ENCODE measurements around the gene PUS7L. TPM values are rescaled to one million over a fixed set of nuclear protein-coding genes. Genes with fewer than 3 reads are reported as not detected.

The PUS7L gene
- total RNA-seq, 1 donor from 2014 or later, result 12.6 TPM

GRCh38 chr12:43797561-43798217 lies 39.1 kb upstream of the PUS7L start:
- H3K4me3 ChIP-seq (ENCODE audit: low read depth, low read length), result no peak overlapping the region
- FAIRE-seq (no peak), DNase-seq (ENCODE audit: low read depth) (no peak)
- TF ChIP-seq, protein P1, sequence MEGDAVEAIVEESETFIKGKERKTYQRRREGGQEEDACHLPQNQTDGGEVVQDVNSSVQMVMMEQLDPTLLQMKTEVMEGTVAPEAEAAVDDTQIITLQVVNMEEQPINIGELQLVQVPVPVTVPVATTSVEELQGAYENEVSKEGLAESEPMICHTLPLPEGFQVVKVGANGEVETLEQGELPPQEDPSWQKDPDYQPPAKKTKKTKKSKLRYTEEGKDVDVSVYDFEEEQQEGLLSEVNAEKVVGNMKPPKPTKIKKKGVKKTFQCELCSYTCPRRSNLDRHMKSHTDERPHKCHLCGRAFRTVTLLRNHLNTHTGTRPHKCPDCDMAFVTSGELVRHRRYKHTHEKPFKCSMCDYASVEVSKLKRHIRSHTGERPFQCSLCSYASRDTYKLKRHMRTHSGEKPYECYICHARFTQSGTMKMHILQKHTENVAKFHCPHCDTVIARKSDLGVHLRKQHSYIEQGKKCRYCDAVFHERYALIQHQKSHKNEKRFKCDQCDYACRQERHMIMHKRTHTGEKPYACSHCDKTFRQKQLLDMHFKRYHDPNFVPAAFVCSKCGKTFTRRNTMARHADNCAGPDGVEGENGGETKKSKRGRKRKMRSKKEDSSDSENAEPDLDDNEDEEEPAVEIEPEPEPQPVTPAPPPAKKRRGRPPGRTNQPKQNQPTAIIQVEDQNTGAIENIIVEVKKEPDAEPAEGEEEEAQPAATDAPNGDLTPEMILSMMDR (IDR thresholded peaks at IDR 0.05; ENCODE audit: insufficient read depth, low read length, severe bottlenecking), result no peak
- H3K27me3 ChIP-seq (ENCODE audit: control insufficient read depth, insufficient read depth, low read length), result no peaks in the 10 kb centered on the region
- H3K36me3 ChIP-seq (ENCODE audit: control insufficient read depth, insufficient read depth, low read length), result no peaks in the 10 kb centered on the region

- Histone ChIP-seq H3K27me3 (ENCODE audit: control insufficient read depth, insufficient read depth, low read length) (no peaks in the 10 kb centered on the region), H3K36me3 (ENCODE audit: control insufficient read depth, insufficient read depth, low read length) (no peaks in the 10 kb centered on the region), H3K4me3 (ENCODE audit: low read depth, low read length) (no peak overlapping the region)
- peak; percentile 29 for DNase-seq (ENCODE audit: low read depth)
- no peak for FAIRE-seq
- TF ChIP-seq, protein P1 (IDR thresholded peaks at IDR 0.05; ENCODE audit: insufficient read depth, low read length, severe bottlenecking), result no peak
These were observed 37.2 kb upstream of the PUS7L start for GRCh38 chr12:43795716-43796280.

GRCh38 chr12:43789941-43790340 lies 31.4 kb upstream of the PUS7L start:
- FAIRE-seq (peak; percentile 94), DNase-seq (ENCODE audit: low read depth) (peak; percentile 15)
- TF ChIP-seq, protein P1 (IDR thresholded peaks at IDR 0.05; ENCODE audit: insufficient read depth, low read length, severe bottlenecking), result no peak
- no peaks in the 10 kb centered on the region for H3K36me3 ChIP-seq (ENCODE audit: control insufficient read depth, insufficient read depth, low read length)
- H3K27me3 ChIP-seq (ENCODE audit: control insufficient read depth, insufficient read depth, low read length), result no peaks in the 10 kb centered on the region
- no peak overlapping the region for H3K4me3 ChIP-seq (ENCODE audit: low read depth, low read length)

GRCh38 chr12:43786899-43787693 lies 28.5 kb upstream of the PUS7L start:
- FAIRE-seq (no peak), DNase-seq (ENCODE audit: low read depth) (no peak)
- TF ChIP-seq, protein P1 (IDR thresholded peaks at IDR 0.05; ENCODE audit: insufficient read depth, low read length, severe bottlenecking), result no peak
- Histone ChIP-seq H3K36me3 (ENCODE audit: control insufficient read depth, insufficient read depth, low read length) (peaks cover 1% of the 10 kb centered on the region), H3K27me3 (ENCODE audit: control insufficient read depth, insufficient read depth, low read length) (no peaks in the 10 kb centered on the region), H3K4me3 (ENCODE audit: low read depth, low read length) (no peak overlapping the region)

DNA sequence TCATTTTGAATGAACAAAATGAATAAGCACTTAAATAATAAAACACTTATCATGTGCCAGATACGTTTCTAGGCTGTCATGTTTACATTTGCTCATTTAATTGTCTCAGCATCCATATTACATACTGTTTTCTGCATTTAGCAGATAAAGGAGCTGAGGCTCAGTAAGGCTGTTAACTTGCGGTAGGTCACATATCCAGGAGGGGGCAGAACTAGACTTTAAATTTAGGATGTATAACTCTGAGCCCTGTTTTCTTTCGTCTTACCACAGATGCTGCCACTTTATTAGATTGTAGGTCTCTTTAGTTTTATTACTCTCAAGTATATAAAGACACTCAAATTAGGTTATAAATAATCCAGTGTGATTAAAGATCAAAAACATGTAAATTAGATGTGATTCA lies 17.9 kb upstream of the PUS7L start:
- TF ChIP-seq, protein P1 (IDR thresholded peaks at IDR 0.05; ENCODE audit: insufficient read depth, low read length, severe bottlenecking), result peak; percentile 27
- Histone ChIP-seq H3K36me3 (ENCODE audit: control insufficient read depth, insufficient read depth, low read length) (peaks cover 7% of the 10 kb centered on the region), H3K27me3 (ENCODE audit: control insufficient read depth, insufficient read depth, low read length) (no peaks in the 10 kb centered on the region), H3K4me3 (ENCODE audit: low read depth, low read length) (no peak overlapping the region)
- DNase-seq (ENCODE audit: low read depth) (peak; percentile 37), FAIRE-seq (no peak)
